ENCODE data around the gene HSD17B2. TPM values are rescaled to one million over a fixed set of nuclear protein-coding genes. Genes with fewer than 3 reads are reported as not detected.

The HSD17B2 gene
- total RNA-seq (100 to 1,000 TPM in 1 of 2 donors, 10 to 100 TPM in 1; 47.7 to 126 TPM), polyA plus RNA-seq (100 to 1,000 TPM in 1 of 2 donors, 10 to 100 TPM in 1; 83.4 to 123 TPM)

- no peaks in the 10 kb centered on the region for H3K36me3 ChIP-seq (ENCODE audit: control insufficient read depth in 4 of 4, insufficient read depth in 3 of 4, low read depth in 1 of 4, low read length in 3 of 4)
- H3K4me1 ChIP-seq (ENCODE audit: control insufficient read depth in 4 of 4, insufficient read depth in 4 of 4, low read length in 3 of 4): peaks cover 10 to 41% (median 26%) of the 10 kb centered on the region in 4 donors
- WGBS: 28% methylated on average over 6 of the region's 6 CpGs
- H3K9ac ChIP-seq (ENCODE audit: low read depth in 1 of 2, low read length in 2 of 2): peak within 1 kb of the TSS; percentile 96 to 97
- H3K9me3 ChIP-seq (ENCODE audit: control insufficient read depth in 4 of 4, low read length in 3 of 4): no peaks in the 10 kb centered on the region
- DNase-seq (ENCODE audit: low spot score): peak; percentile 49
- H3K4me3 ChIP-seq (ENCODE audit: low read depth in 1 of 3, low read length in 3 of 3): peak within 1 kb of the TSS; percentile 66 to 92 (median 87)
- H3K27ac ChIP-seq (ENCODE audit: low read depth in 1 of 2, low read length in 2 of 2): peak within 1 kb of the TSS; percentile 89 to 95
- H3K27me3 ChIP-seq (ENCODE audit: control insufficient read depth in 4 of 4, insufficient read depth in 4 of 4, low read length in 3 of 4): no peaks in the 10 kb centered on the region
- TF ChIP-seq FOXA1 (IDR thresholded peaks at IDR 0.05): no peak
- TF ChIP-seq YY1 (IDR thresholded peaks at IDR 0.05): peak; percentile 52
- peak; percentile 40 for TF ChIP-seq ATF3 (IDR thresholded peaks at IDR 0.05)
- TF ChIP-seq EGR1 (IDR thresholded peaks at IDR 0.05; ENCODE audit: low read depth in 2 of 2): peak in 1 of 2 donors; percentile 33
- TF ChIP-seq FOXA2 (IDR thresholded peaks at IDR 0.05): no peak
- TF ChIP-seq HNF4G (IDR thresholded peaks at IDR 0.05): no peak
- peak; percentile 41 for TF ChIP-seq REST (IDR thresholded peaks at IDR 0.05)
- peak in 1 of 2 donors; percentile 26 for TF ChIP-seq GABPA (IDR thresholded peaks at IDR 0.05 in 1 of 2, conservative IDR thresholded peaks at IDR 0.05 in 1 of 2)
- no peak for TF ChIP-seq NR2F2 (IDR thresholded peaks at IDR 0.05)
- peak; percentile 53 for TF ChIP-seq MAX (IDR thresholded peaks at IDR 0.05)
- TF ChIP-seq TAF1 (conservative IDR thresholded peaks at IDR 0.05): peak; percentile 19
- TF ChIP-seq HNF4A (conservative IDR thresholded peaks at IDR 0.05): peak; percentile 31 to 72
- TF ChIP-seq RXRA (IDR thresholded peaks at IDR 0.05): peak; percentile 50 to 81
- no peak for TF ChIP-seq CTCF (IDR thresholded peaks at IDR 0.05; ENCODE audit: low read depth, low read length, missing input control)
- TF ChIP-seq RAD21 (IDR thresholded peaks at IDR 0.05): peak; percentile 39 to 51
- TF ChIP-seq SP1 (IDR thresholded peaks at IDR 0.05): peak; percentile 36
- no peak for TF ChIP-seq ZBTB33 (IDR thresholded peaks at IDR 0.05)
- TF ChIP-seq JUND (IDR thresholded peaks at IDR 0.05): peak in 1 of 2 donors; percentile 79
Measured at GRCh38 chr16:82034981-82035612, at the start of gene HSD17B2. TSS of gene HSD17B2 (plus strand) at chr16:82035253. CDS start at chr16:82035425, 172 bp downstream.
